Endodermal cell (in vitro differentiated cells): ENCODE data around the gene DHX34. TPM values are rescaled to one million over a fixed set of nuclear protein-coding genes. Genes with fewer than 3 reads are reported as not detected.
"Not testable (repeated sequence)": the region's sequence is repeated elsewhere in the genome, so short reads cannot be mapped to it uniquely, and the experiment has no call there.

Experiments used
- DNase-seq: peaks from one replicate; pipeline ENCODE4 v3.0.0-alpha.2; 2017
- H3K27ac ChIP-seq: 2 replicates; pipeline ENCODE4 v1.5.1; 2013; ENCODE audit warnings: mild to moderate bottlenecking, low read depth, low read length, moderate library complexity
- H3K27me3 ChIP-seq: 2 replicates; pipeline ENCODE4 v1.6.1; 2013; ENCODE audit warnings: mild to moderate bottlenecking, low read length, moderate library complexity; ENCODE audit not compliant: insufficient read depth, control insufficient read depth, poor library complexity, severe bottlenecking
- H3K36me3 ChIP-seq: 2 replicates; pipeline ENCODE4 v1.7.0; 2013; ENCODE audit warnings: mild to moderate bottlenecking, low read length, moderate library complexity; ENCODE audit not compliant: control insufficient read depth, insufficient read depth
- H3K4me1 ChIP-seq: one replicate; pipeline ENCODE4 v1.7.0; 2013; ENCODE audit warnings: low read length; ENCODE audit not compliant: control insufficient read depth, insufficient read depth
- H3K4me3 ChIP-seq: 2 replicates; pipeline ENCODE4 v1.5.1; 2013; ENCODE audit warnings: mild to moderate bottlenecking, low read length, moderate library complexity
- H3K9ac ChIP-seq: 2 replicates; pipeline ENCODE4 v1.6.1; 2013; ENCODE audit warnings: mild to moderate bottlenecking, low read length, moderate library complexity; ENCODE audit not compliant: poor library complexity, severe bottlenecking; ENCODE audit errors: extremely low read depth
- H3K9me3 ChIP-seq: 2 replicates; pipeline ENCODE4 v1.6.1; 2013; ENCODE audit warnings: mild to moderate bottlenecking, low read length, moderate library complexity; ENCODE audit not compliant: control insufficient read depth
- H3K27ac Mint-ChIP-seq: 2 replicates; pipeline ENCODE4 v1.8.0; 2020; ENCODE audit warnings: mixed read lengths
- H3K27me3 Mint-ChIP-seq: 2 replicates; pipeline ENCODE4 v1.8.0; 2021; ENCODE audit warnings: mild to moderate bottlenecking, mixed read lengths; ENCODE audit not compliant: insufficient read depth
- H3K36me3 Mint-ChIP-seq: 2 replicates; pipeline ENCODE4 v1.8.0; 2020; ENCODE audit warnings: low read depth, mixed read lengths
- H3K4me1 Mint-ChIP-seq: 2 replicates; pipeline ENCODE4 v1.8.0; 2020; ENCODE audit warnings: mixed read lengths
- H3K4me3 Mint-ChIP-seq: 2 replicates; pipeline ENCODE4 v1.8.0; 2020; ENCODE audit warnings: mild to moderate bottlenecking, moderate library complexity, mixed read lengths
- H3K9me3 Mint-ChIP-seq: 2 replicates; pipeline ENCODE4 v1.8.0; 2020; ENCODE audit warnings: mild to moderate bottlenecking, mixed read lengths
- WGBS, 2 experiments: methylation state at CpG; one replicate each; pipeline versions ENCODE4 v1.1.5 to v1.1.7; 2013; ENCODE audit warnings: missing lambda C conversion rate in 2 of 2, mixed read lengths in 1 of 2; ENCODE audit not compliant: insufficient coverage in 1 of 2, insufficient read length in 1 of 2; 5-methylcytosine and 5-hydroxymethylcytosine counted together
- total RNA-seq, 2 donors: library from RNA; stranded (reverse); fragmentation: NEBNext Ultra II Directional in 1 of 2; extraction: Animal tissue kit (Norgen Biotek cat#: 25700) in 1 of 2; gene quantifications; 2 replicates in 1 of 2; 3 replicates in 1 of 2; pipeline ENCODE4 v1.2.1, GENCODE V29; 2021
- TF ChIP-seq, protein P1 (sequence below): fragments of 200-600 bp; sonication (generic); conservative IDR thresholded peaks from 2 replicates; pipeline ENCODE4 v1.5.0; 2021; ENCODE audit warnings: antibody characterized with exemption, mild to moderate bottlenecking

DHX34 gene
- total RNA-seq, 2 donors from 2014 or later: 36.9 to 43.9 TPM

DNA sequence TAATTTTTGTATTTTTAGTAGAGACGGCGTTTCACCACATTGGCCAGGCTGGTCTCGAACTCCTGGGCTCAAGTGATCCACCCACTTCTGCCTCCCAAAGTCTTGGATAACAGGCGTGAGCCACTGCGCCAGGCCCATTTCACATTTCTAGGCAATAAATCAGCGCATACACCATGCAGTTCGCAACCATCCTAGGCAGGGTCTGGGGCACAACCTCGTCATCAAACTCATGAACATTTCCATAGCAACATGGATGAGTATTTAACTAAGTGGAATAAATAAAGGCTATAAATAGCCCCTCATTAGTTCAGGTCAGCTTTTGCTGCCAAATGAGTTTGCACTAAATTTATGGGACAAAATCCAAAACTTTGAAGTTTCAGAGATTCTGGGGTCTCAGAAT, 62.0 kb downstream of the DHX34 start:
- WGBS, 2 experiments: 91 to 92% methylated on average over 8 of the region's 8 CpGs
- Histone ChIP-seq H3K9me3 (no peaks in the 10 kb centered on the region), H3K4me3 (no peak overlapping the region), H3K4me1 (no peaks in the 10 kb centered on the region), H3K27me3 (no peaks in the 10 kb centered on the region), H3K9ac (no peak overlapping the region), H3K36me3 (peaks cover 30% of the 10 kb centered on the region), H3K27ac (no peak overlapping the region)
- DNase-seq: no peak
- Mint-ChIP-seq H3K4me3 (no peak overlapping the region), H3K4me1 (peaks cover 7% of the 10 kb centered on the region), H3K27me3 (no peaks in the 10 kb centered on the region), H3K27ac (no peak overlapping the region), H3K9me3 (no peaks in the 10 kb centered on the region), H3K36me3 (peaks cover 47% of the 10 kb centered on the region)
- TF ChIP-seq, protein P1, sequence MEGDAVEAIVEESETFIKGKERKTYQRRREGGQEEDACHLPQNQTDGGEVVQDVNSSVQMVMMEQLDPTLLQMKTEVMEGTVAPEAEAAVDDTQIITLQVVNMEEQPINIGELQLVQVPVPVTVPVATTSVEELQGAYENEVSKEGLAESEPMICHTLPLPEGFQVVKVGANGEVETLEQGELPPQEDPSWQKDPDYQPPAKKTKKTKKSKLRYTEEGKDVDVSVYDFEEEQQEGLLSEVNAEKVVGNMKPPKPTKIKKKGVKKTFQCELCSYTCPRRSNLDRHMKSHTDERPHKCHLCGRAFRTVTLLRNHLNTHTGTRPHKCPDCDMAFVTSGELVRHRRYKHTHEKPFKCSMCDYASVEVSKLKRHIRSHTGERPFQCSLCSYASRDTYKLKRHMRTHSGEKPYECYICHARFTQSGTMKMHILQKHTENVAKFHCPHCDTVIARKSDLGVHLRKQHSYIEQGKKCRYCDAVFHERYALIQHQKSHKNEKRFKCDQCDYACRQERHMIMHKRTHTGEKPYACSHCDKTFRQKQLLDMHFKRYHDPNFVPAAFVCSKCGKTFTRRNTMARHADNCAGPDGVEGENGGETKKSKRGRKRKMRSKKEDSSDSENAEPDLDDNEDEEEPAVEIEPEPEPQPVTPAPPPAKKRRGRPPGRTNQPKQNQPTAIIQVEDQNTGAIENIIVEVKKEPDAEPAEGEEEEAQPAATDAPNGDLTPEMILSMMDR: no peak

DNA sequence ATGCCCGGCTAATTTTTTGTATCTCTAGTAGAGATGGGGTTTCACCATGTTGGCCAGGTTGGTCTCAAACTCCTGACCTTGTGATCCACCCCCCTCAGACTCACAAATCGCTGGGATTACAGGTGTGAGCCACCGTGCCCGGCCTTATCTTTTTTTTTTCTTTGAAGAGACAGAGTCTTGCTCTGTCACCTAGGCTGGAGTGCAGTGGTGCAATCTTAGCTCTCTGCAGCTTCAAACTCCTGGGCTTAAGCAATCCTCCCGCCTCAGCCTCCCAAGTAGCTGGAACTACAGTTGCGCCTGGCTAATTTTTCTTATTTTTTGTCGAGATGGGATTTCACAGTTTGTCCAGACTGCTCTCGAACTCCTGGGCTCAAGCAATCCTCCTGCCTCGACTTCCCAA, 62.6 kb downstream of the DHX34 start:
- not testable (repeated sequence) for H3K27me3 Mint-ChIP-seq, DNase-seq
- WGBS, 2 experiments: 93 to 96% methylated on average over 8 to 9 of the region's 9 CpGs

DNA sequence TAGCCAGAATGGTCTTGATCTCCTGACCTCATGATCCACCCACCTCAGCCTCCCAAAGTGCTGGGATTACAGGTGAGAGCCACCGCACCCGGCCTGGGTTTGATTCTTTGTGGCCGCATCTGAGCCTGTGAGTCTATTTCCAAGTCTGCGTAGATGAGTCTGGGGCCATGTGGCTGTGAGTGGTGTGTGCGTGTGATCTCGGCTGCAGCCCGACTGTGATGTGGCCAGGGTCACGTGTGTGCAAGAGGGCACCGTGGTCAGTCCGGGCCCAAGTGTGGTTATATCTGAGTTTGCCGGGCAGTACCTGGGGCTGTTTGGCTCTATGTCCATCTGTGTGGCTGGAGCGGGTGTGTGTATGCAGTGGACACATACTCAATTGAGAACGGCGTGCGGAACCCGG, 64.8 kb downstream of the DHX34 start:
- Mint-ChIP-seq H3K4me3 (no peak overlapping the region), H3K36me3 (peaks cover 35% of the 10 kb centered on the region), H3K9me3 (no peaks in the 10 kb centered on the region), H3K27me3 (peaks cover 5% of the 10 kb centered on the region), H3K27ac (peak overlapping the region; percentile 52), H3K4me1 (peaks cover 18% of the 10 kb centered on the region)
- Histone ChIP-seq H3K27me3 (no peaks in the 10 kb centered on the region), H3K36me3 (peaks cover 17% of the 10 kb centered on the region), H3K9me3 (no peaks in the 10 kb centered on the region), H3K27ac (no peak overlapping the region), H3K9ac (no peak overlapping the region), H3K4me3 (no peak overlapping the region), H3K4me1 (no peaks in the 10 kb centered on the region)
- 96 to 100% methylated on average over 7 to 16 of the region's 16 CpGs for WGBS, 2 experiments
- no peak for DNase-seq
- TF ChIP-seq, protein P1: no peak

More for the DNA sequence above, 62.6 kb downstream of the DHX34 start:
- H3K9me3 ChIP-seq, H3K9me3 Mint-ChIP-seq, H3K27ac Mint-ChIP-seq, H3K27me3 ChIP-seq, H3K4me3 ChIP-seq, H3K4me1 Mint-ChIP-seq, H3K4me3 Mint-ChIP-seq, H3K9ac ChIP-seq, H3K4me1 ChIP-seq, H3K27ac ChIP-seq: not testable (repeated sequence)
- H3K36me3 ChIP-seq: peaks cover 30% of the 10 kb centered on the region
- H3K36me3 Mint-ChIP-seq: peaks cover 45% of the 10 kb centered on the region

DNA sequence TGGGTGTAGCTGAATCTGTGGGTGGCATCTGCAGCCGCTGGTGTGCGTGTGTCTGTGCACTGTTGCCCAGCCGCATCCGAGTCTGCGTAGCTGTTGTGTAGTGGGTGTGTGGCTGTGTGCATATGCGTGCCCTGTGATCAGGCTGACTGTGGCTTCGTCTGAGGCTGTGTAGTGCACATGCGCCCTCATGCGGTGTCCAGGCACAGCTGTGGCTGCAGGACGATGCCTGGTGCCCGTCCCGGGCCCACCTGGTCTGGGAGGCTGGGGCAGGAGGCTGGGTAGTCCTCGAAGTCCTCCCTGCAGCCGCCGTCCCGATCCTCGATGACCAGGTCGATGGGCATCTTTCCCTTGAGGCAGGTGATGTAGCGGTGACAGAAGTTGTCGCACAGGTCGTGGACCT, 65.4 kb downstream of the DHX34 start:
- Histone ChIP-seq H3K4me1 (no peaks in the 10 kb centered on the region), H3K9ac (no peak overlapping the region), H3K4me3 (no peak overlapping the region), H3K36me3 (peaks cover 17% of the 10 kb centered on the region), H3K27me3 (no peaks in the 10 kb centered on the region), H3K9me3 (no peaks in the 10 kb centered on the region), H3K27ac (no peak overlapping the region)
- peaks cover 18% of the 10 kb centered on the region for H3K4me1 Mint-ChIP-seq
- no peaks in the 10 kb centered on the region for H3K9me3 Mint-ChIP-seq
- peak overlapping the region; percentile 52 for H3K27ac Mint-ChIP-seq
- 93 to 97% methylated on average over 6 to 21 of the region's 21 CpGs for whole genome bisulfite sequencing, 2 experiments
- peak; percentile 79 for DNase-seq
- TF ChIP-seq, protein P1: peak; percentile 64
- H3K4me3 Mint-ChIP-seq: no peak overlapping the region
- peaks cover 30% of the 10 kb centered on the region for H3K36me3 Mint-ChIP-seq
- peaks cover 6% of the 10 kb centered on the region for H3K27me3 Mint-ChIP-seq
